Erythroblast (primary cell): ENCODE measurements around the gene PPP1R1A.

Experiments
- GATA1 ChIP-seq: IDR thresholded peaks from 2 replicates; pipeline ENCODE4 v1.6.1; 2011; ENCODE audit warnings: low read depth, mild to moderate bottlenecking, control low read depth, low read length, moderate library complexity
- POLR2A ChIP-seq: IDR thresholded peaks from 2 replicates; pipeline ENCODE4 v1.6.1; 2011; ENCODE audit warnings: mild to moderate bottlenecking, low read length

DNA sequence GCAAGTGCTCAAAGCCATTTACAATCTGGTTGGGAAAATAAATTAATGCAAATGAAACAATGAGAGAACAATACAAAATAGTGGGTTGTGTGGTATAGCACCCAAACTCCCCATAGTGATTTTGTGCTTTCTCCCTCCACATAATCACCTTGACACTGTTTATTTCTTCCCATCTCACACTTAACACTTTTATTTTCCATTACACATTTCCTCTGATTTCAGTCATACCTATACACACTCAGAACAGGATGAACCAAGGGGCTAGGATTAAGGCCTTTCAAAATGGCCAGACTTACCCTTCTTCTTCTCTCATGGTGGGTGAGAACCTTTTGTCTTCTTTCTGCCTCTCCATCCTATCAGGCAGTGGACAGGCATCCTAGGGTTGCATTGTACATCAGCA is 53.0 kb downstream of the PPP1R1A start:
- TF ChIP-seq POLR2A (no peak), GATA1 (no peak)
